Measurements from ENCODE around the gene GPR4. TPM values are rescaled to one million over a fixed set of nuclear protein-coding genes. Genes with fewer than 3 reads are reported as not detected.

Gene GPR4
- polyA plus RNA-seq, 1 donor from 2014 or later = 0.25 TPM

DNA sequence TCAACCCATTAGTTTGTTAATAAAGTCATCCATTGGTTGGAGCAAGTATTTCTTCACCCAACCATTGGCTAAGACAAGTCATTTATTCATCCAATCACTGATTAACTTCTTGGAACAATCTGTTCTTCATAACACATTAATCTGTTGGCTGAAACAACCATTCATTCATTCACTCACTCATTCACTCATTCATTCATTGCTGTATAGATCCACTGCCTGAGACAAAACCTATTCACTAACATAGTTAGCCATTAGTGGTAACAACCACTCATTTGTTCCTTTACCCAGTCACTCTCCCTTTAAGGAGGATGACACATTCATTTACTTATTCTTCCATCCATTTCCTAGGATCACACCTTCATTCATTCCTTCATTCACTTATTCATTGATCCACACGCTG is 22.0 kb upstream of the GPR4 start:
- Histone ChIP-seq H3K79me2 (replicated peaks; ENCODE audit: insufficient read depth, low read length) (no peaks in the 10 kb centered on the region), H3K36me3 (ENCODE audit: insufficient read depth, low read length) (no peaks in the 10 kb centered on the region)

DNA sequence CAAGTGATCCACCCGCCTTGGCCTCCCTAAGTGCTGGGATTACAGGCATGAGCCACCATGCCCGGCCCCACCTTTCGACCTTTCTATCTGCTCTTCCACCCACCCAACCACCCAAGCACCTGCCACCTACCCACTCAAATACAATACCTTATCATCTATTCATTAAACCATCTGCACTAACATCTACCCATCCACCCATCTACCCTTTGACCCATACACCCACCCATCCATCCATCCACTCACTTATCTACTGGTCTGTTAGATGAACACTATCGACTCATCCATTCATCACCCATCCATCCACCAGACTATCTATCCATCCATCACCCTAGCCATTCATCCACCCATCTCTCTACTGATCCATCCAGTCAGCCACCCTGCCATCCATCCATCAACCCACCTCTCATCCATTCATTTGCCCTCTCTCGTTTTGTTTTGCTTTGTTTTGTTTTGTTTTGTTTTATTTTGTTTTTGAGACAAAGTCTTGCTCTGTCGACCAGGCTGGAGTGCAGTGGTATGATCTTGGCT is 20.0 kb upstream of the GPR4 start:
- TF ChIP-seq POLR2AphosphoS5 (IDR thresholded peaks at IDR 0.05) (no peak), MXI1 (conservative IDR thresholded peaks at IDR 0.05; ENCODE audit: poor library complexity, severe bottlenecking) (no peak), EP300 (conservative IDR thresholded peaks at IDR 0.05; ENCODE audit: poor library complexity, severe bottlenecking) (no peak), RAD21 (conservative IDR thresholded peaks at IDR 0.05) (no peak), SMC3 (conservative IDR thresholded peaks at IDR 0.05; ENCODE audit: poor library complexity) (no peak), EZH2 (IDR thresholded peaks at IDR 0.05; ENCODE audit: borderline replicate concordance, insufficient read depth, low read length, poor library complexity, severe bottlenecking) (no peak), TAF1 (IDR thresholded peaks at IDR 0.05; ENCODE audit: low read depth) (no peak)
- TF ChIP-seq, protein P1, sequence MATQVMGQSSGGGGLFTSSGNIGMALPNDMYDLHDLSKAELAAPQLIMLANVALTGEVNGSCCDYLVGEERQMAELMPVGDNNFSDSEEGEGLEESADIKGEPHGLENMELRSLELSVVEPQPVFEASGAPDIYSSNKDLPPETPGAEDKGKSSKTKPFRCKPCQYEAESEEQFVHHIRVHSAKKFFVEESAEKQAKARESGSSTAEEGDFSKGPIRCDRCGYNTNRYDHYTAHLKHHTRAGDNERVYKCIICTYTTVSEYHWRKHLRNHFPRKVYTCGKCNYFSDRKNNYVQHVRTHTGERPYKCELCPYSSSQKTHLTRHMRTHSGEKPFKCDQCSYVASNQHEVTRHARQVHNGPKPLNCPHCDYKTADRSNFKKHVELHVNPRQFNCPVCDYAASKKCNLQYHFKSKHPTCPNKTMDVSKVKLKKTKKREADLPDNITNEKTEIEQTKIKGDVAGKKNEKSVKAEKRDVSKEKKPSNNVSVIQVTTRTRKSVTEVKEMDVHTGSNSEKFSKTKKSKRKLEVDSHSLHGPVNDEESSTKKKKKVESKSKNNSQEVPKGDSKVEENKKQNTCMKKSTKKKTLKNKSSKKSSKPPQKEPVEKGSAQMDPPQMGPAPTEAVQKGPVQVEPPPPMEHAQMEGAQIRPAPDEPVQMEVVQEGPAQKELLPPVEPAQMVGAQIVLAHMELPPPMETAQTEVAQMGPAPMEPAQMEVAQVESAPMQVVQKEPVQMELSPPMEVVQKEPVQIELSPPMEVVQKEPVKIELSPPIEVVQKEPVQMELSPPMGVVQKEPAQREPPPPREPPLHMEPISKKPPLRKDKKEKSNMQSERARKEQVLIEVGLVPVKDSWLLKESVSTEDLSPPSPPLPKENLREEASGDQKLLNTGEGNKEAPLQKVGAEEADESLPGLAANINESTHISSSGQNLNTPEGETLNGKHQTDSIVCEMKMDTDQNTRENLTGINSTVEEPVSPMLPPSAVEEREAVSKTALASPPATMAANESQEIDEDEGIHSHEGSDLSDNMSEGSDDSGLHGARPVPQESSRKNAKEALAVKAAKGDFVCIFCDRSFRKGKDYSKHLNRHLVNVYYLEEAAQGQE (IDR thresholded peaks at IDR 0.05; ENCODE audit: borderline replicate concordance) = no peak
- TF ChIP-seq, protein P2, sequence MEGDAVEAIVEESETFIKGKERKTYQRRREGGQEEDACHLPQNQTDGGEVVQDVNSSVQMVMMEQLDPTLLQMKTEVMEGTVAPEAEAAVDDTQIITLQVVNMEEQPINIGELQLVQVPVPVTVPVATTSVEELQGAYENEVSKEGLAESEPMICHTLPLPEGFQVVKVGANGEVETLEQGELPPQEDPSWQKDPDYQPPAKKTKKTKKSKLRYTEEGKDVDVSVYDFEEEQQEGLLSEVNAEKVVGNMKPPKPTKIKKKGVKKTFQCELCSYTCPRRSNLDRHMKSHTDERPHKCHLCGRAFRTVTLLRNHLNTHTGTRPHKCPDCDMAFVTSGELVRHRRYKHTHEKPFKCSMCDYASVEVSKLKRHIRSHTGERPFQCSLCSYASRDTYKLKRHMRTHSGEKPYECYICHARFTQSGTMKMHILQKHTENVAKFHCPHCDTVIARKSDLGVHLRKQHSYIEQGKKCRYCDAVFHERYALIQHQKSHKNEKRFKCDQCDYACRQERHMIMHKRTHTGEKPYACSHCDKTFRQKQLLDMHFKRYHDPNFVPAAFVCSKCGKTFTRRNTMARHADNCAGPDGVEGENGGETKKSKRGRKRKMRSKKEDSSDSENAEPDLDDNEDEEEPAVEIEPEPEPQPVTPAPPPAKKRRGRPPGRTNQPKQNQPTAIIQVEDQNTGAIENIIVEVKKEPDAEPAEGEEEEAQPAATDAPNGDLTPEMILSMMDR (IDR thresholded peaks at IDR 0.05; ENCODE audit: poor library complexity, severe bottlenecking) = no peak
- Histone ChIP-seq H3K9me2 (ENCODE audit: insufficient read depth, low read length) (no peaks in the 10 kb centered on the region), H3K36me3 (ENCODE audit: insufficient read depth, low read length) (no peaks in the 10 kb centered on the region), H3K9ac (ENCODE audit: low read length) (no peak overlapping the region), H3K27me3 (ENCODE audit: insufficient read depth, low read depth, low read length) (no peaks in the 10 kb centered on the region), H3F3A (ENCODE audit: insufficient read depth, low read length, poor library complexity, severe bottlenecking) (no peaks in the 10 kb centered on the region), H2AFZ (ENCODE audit: low read depth, low read length) (no peak overlapping the region), H3K4me2 (ENCODE audit: low read length) (no peak overlapping the region), H4K20me1 (ENCODE audit: insufficient read depth) (no peaks in the 10 kb centered on the region), H3K79me2 (replicated peaks; ENCODE audit: insufficient read depth, low read length) (no peaks in the 10 kb centered on the region), H3K27ac (ENCODE audit: low read length) (no peak overlapping the region), H3K9me3 (ENCODE audit: low read length) (no peaks in the 10 kb centered on the region), H3K4me3 (ENCODE audit: low read length) (no peak overlapping the region)

More for the DNA sequence above, 22.0 kb upstream of the GPR4 start:
- no peak for TF ChIP-seq POLR2AphosphoS5 (IDR thresholded peaks at IDR 0.05)
- TF ChIP-seq TAF1 (IDR thresholded peaks at IDR 0.05; ENCODE audit: low read depth) = no peak
- no peak for TF ChIP-seq SMC3 (conservative IDR thresholded peaks at IDR 0.05; ENCODE audit: poor library complexity)
- TF ChIP-seq EZH2 (IDR thresholded peaks at IDR 0.05; ENCODE audit: borderline replicate concordance, insufficient read depth, low read length, poor library complexity, severe bottlenecking) = no peak
- no peak for TF ChIP-seq EP300 (conservative IDR thresholded peaks at IDR 0.05; ENCODE audit: poor library complexity, severe bottlenecking)
- TF ChIP-seq MXI1 (conservative IDR thresholded peaks at IDR 0.05; ENCODE audit: poor library complexity, severe bottlenecking) = no peak
- TF ChIP-seq RAD21 (conservative IDR thresholded peaks at IDR 0.05) = no peak
- TF ChIP-seq, protein P2 (IDR thresholded peaks at IDR 0.05; ENCODE audit: poor library complexity, severe bottlenecking) = no peak
- TF ChIP-seq, protein P1 (IDR thresholded peaks at IDR 0.05; ENCODE audit: borderline replicate concordance) = no peak
- Histone ChIP-seq H3K4me3 (ENCODE audit: low read length) (no peak overlapping the region), H3K4me2 (ENCODE audit: low read length) (no peak overlapping the region), H3K27ac (ENCODE audit: low read length) (no peak overlapping the region), H3F3A (ENCODE audit: insufficient read depth, low read length, poor library complexity, severe bottlenecking) (no peaks in the 10 kb centered on the region), H3K9me2 (ENCODE audit: insufficient read depth, low read length) (no peaks in the 10 kb centered on the region), H2AFZ (ENCODE audit: low read depth, low read length) (no peak overlapping the region), H3K27me3 (ENCODE audit: insufficient read depth, low read depth, low read length) (no peaks in the 10 kb centered on the region), H4K20me1 (ENCODE audit: insufficient read depth) (no peaks in the 10 kb centered on the region), H3K9me3 (ENCODE audit: low read length) (no peaks in the 10 kb centered on the region), H3K9ac (ENCODE audit: low read length) (no peak overlapping the region)
